ENCODE measurements around the gene DPH6.
"Not testable (repeated sequence)": the region's sequence is repeated elsewhere in the genome, so short reads cannot be mapped to it uniquely, and the experiment has no call there.

The DPH6 gene, protein sequence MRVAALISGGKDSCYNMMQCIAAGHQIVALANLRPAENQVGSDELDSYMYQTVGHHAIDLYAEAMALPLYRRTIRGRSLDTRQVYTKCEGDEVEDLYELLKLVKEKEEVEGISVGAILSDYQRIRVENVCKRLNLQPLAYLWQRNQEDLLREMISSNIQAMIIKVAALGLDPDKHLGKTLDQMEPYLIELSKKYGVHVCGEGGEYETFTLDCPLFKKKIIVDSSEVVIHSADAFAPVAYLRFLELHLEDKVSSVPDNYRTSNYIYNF

DNA sequence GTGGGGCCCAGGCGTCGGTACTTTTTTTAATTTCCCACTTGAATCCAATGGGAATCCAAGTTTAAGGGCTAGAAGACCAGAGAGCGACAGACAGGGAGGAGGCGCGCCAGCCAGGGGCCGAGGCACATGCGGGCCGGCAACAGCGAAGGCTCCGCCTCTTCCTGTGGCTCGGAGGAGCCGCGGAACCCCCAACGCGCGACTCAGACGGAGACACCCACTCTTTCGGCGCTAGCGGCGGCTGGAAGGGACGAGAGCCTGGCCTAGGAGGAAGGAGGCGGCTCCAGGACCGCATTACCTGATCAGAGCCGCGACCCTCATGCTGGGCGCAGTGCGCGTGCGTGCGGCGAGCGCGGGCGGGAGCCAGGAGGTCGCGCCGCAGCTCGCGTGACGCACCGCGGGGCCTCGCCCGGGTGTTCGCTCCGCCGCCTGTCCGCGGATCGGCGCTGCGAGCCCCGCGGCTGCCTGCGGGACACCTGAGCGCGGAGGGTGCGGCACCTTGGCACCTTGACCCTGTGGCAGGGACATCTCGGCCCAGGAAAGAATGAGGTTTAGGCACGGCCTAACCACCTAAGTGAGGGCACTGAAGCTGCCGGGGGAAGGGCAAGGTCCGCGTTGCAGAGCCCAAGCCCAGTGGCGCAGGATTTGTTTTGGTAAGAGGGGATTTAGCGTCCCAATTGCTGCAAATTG, at the start of gene DPH6:
DPH6 (minus strand) TSS at position 342 of the 687 bp plus-strand sequence; CDS start at position 318, 24 bp downstream.
- Histone ChIP-seq H3K9ac (ENCODE audit: low read depth in 1 of 2, low read length in 2 of 2) (peak within 1 kb of the TSS; percentile 56 to 91), H3K4me3 (ENCODE audit: low read depth in 1 of 2, low read length in 2 of 2) (peak within 1 kb of the TSS; percentile 86 to 95), H3K27me3 (ENCODE audit: control insufficient read depth in 1 of 2, insufficient read depth in 2 of 2, low read length in 2 of 2) (no peaks in the 10 kb centered on the region), H3K4me1 (ENCODE audit: control insufficient read depth in 1 of 2, insufficient read depth in 2 of 2, low read length in 2 of 2) (peaks cover 5 to 6% of the 10 kb centered on the region in 2 donors), H3K9me3 (ENCODE audit: control insufficient read depth in 1 of 2, low read length in 2 of 2) (no peaks in the 10 kb centered on the region), H3K27ac (ENCODE audit: low read depth, low read length) (peak within 1 kb of the TSS; percentile 99), H3K36me3 (ENCODE audit: control insufficient read depth in 1 of 2, insufficient read depth in 2 of 2, low read length in 2 of 2) (no peaks in the 10 kb centered on the region)

DNA sequence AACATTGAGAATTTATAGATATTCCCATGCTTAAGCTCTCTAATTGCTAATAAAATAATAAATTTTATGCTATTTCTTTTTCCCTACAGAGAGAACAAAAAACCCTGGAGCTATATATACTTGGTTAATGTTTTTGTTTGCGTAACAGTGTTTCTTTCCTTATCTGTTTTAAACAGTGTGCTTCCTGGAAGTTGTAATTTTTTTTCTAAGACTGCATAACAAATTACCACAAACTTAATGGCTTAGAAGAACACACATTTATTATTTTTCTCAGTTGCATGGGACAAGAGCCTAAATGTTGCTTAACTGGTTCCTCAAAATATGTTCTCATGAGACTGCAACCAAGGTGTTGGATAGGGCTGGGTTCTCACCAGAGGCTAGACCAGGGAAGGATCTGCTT, 49.7 kb upstream of the DPH6 start:
- no peaks in the 10 kb centered on the region for H3K36me3 ChIP-seq (ENCODE audit: control insufficient read depth in 1 of 2, insufficient read depth in 2 of 2, low read length in 2 of 2)
- no peaks in the 10 kb centered on the region for H3K27me3 ChIP-seq (ENCODE audit: control insufficient read depth in 1 of 2, insufficient read depth in 2 of 2, low read length in 2 of 2)
- no peaks in the 10 kb centered on the region for H3K9me3 ChIP-seq (ENCODE audit: control insufficient read depth in 1 of 2, low read length in 2 of 2)
- H3K4me1 ChIP-seq (ENCODE audit: control insufficient read depth in 1 of 2, insufficient read depth in 2 of 2, low read length in 2 of 2) = no peaks in the 10 kb centered on the region
- H3K4me3 ChIP-seq (ENCODE audit: low read depth in 1 of 2, low read length in 2 of 2) = no peak overlapping the region
- H3K27ac ChIP-seq (ENCODE audit: low read depth, low read length) = no peak overlapping the region
- no peak overlapping the region for H3K9ac ChIP-seq (ENCODE audit: low read depth in 1 of 2, low read length in 2 of 2)

DNA sequence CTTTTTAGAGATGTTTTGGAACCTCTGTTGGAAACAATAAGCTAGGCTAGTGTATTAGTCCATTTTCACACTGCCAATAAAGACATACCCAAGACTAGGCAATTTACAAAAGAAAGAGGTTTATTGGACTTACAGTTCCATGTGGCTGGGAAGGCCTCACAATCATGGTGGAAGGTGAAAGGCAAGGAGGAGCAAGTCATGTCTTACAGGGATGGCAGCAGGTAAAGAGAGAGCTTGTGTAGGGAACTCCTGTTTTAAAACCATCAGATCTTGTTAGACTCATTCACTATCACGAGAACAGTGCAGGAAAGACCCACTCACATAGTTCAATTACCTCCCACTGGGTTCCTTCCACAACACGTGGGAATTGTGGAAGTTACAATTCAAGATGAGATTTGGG, 46.0 kb upstream of the DPH6 start:
- not testable (repeated sequence) for H3K9ac ChIP-seq (ENCODE audit: low read depth in 1 of 2, low read length in 2 of 2); H3K9me3 ChIP-seq (ENCODE audit: control insufficient read depth in 1 of 2, low read length in 2 of 2); H3K36me3 ChIP-seq (ENCODE audit: control insufficient read depth in 1 of 2, insufficient read depth in 2 of 2, low read length in 2 of 2); H3K4me1 ChIP-seq (ENCODE audit: control insufficient read depth in 1 of 2, insufficient read depth in 2 of 2, low read length in 2 of 2); H3K27me3 ChIP-seq (ENCODE audit: control insufficient read depth in 1 of 2, insufficient read depth in 2 of 2, low read length in 2 of 2); H3K27ac ChIP-seq (ENCODE audit: low read depth, low read length); H3K4me3 ChIP-seq (ENCODE audit: low read depth in 1 of 2, low read length in 2 of 2)

DNA sequence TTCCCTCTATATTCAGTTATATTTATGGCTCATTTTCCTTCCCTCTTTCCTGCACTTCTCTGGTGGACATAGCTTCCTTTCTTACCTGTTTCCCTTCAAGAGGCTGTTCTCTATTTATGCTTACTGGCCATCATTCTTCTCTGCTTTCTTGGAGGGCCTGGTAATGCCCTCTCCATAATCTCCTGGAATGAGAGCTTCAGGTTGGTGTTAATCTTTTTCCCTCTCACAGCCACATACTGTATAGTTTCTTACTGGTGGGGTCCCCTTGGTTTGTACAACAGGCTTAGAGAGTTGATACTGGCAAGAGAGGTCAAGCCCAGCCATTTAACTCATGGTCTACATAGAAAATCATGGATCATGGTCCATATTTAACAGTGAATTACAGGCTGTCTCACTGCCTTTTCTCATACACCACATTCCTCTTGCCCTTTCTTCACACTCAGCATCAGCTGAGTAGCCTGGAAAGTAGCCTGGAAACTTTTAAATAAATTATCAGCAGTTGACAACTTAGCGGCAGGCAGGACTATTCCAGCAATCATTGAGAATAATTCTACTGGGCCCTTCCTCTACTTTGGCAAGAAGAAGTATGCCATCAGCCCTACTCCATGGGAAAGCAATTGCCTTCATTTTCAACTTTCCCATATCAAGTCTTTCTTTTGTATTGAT, 38.0 kb upstream of the DPH6 start:
- H3K4me3 ChIP-seq (ENCODE audit: low read depth in 1 of 2, low read length in 2 of 2) = no peak overlapping the region
- H3K27me3 ChIP-seq (ENCODE audit: control insufficient read depth in 1 of 2, insufficient read depth in 2 of 2, low read length in 2 of 2) = no peaks in the 10 kb centered on the region
- no peaks in the 10 kb centered on the region for H3K4me1 ChIP-seq (ENCODE audit: control insufficient read depth in 1 of 2, insufficient read depth in 2 of 2, low read length in 2 of 2)
- no peak overlapping the region for H3K9ac ChIP-seq (ENCODE audit: low read depth in 1 of 2, low read length in 2 of 2)
- no peak overlapping the region for H3K27ac ChIP-seq (ENCODE audit: low read depth, low read length)
- no peaks in the 10 kb centered on the region for H3K36me3 ChIP-seq (ENCODE audit: control insufficient read depth in 1 of 2, insufficient read depth in 2 of 2, low read length in 2 of 2)
- no peaks in the 10 kb centered on the region for H3K9me3 ChIP-seq (ENCODE audit: control insufficient read depth in 1 of 2, low read length in 2 of 2)

DNA sequence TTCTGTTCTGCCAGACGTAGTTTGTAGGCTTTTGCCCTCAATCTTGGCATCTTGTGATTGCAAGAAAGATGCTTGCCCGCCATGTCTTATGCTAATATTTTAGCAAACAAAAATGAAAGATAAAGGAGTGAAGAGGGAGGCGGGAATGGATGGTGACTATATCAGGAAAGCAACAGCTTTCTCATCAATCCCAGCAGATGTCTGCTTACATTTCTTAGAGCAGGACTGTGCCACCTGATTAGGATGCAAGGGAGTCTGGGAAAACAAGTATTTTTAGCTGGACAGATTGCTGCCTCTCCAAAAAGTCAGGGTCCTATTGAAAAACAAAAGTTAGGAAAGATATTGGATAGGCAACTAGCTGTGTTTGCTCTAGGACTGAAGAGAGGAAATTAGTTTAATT, 34.6 kb upstream of the DPH6 start:
- H3K9me3 ChIP-seq (ENCODE audit: control insufficient read depth in 1 of 2, low read length in 2 of 2) = no peaks in the 10 kb centered on the region
- no peaks in the 10 kb centered on the region for H3K4me1 ChIP-seq (ENCODE audit: control insufficient read depth in 1 of 2, insufficient read depth in 2 of 2, low read length in 2 of 2)
- H3K36me3 ChIP-seq (ENCODE audit: control insufficient read depth in 1 of 2, insufficient read depth in 2 of 2, low read length in 2 of 2) = no peaks in the 10 kb centered on the region
- no peaks in the 10 kb centered on the region for H3K27me3 ChIP-seq (ENCODE audit: control insufficient read depth in 1 of 2, insufficient read depth in 2 of 2, low read length in 2 of 2)
- no peak overlapping the region for H3K4me3 ChIP-seq (ENCODE audit: low read depth in 1 of 2, low read length in 2 of 2)
- H3K9ac ChIP-seq (ENCODE audit: low read depth in 1 of 2, low read length in 2 of 2) = no peak overlapping the region
- H3K27ac ChIP-seq (ENCODE audit: low read depth, low read length) = no peak overlapping the region

DNA sequence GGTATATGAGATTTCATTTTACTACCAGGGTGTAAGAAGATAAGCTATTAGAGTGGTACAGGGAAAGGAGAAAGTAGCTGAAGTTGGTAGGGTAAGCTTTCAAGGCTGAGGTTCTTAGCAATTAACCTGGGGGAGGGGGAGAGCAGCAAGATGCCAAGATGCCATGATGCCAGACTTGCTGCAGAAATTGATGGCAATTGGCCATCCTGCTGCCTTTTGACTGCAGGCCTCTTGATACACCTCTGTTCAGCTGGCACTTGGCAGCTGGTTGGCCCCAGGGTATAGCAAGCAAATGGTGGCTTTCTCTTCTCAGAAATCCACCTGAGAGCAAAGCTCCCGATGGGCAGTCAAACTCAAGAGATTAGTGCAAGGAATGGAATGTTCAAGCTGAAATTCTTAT, 21.4 kb upstream of the DPH6 start:
- Histone ChIP-seq H3K9me3 (ENCODE audit: control insufficient read depth in 1 of 2, low read length in 2 of 2) (no peaks in the 10 kb centered on the region), H3K4me3 (ENCODE audit: low read depth in 1 of 2, low read length in 2 of 2) (no peak overlapping the region), H3K36me3 (ENCODE audit: control insufficient read depth in 1 of 2, insufficient read depth in 2 of 2, low read length in 2 of 2) (no peaks in the 10 kb centered on the region), H3K9ac (ENCODE audit: low read depth in 1 of 2, low read length in 2 of 2) (no peak overlapping the region), H3K27ac (ENCODE audit: low read depth, low read length) (no peak overlapping the region), H3K4me1 (ENCODE audit: control insufficient read depth in 1 of 2, insufficient read depth in 2 of 2, low read length in 2 of 2) (no peaks in the 10 kb centered on the region), H3K27me3 (ENCODE audit: control insufficient read depth in 1 of 2, insufficient read depth in 2 of 2, low read length in 2 of 2) (no peaks in the 10 kb centered on the region)

DNA sequence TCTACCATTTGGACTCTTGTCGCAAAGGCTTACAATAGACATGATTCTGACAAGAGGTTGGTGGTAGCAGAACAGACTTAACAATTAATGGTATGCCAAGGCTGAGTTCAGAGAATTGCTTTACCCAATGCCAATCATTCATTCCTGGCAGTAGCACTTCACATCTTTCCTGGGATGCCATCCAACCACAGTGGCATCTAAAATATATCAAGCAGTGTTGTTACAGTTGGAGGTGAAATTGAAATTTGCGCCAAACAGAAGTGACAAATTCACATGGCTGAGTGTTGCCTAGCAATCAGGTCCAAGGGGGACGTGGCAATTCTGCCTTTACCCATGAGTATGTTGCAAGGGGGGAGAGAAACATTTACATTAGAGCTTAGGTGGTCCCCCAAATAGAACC, 21.0 kb upstream of the DPH6 start:
- no peak overlapping the region for H3K27ac ChIP-seq (ENCODE audit: low read depth, low read length)
- no peaks in the 10 kb centered on the region for H3K36me3 ChIP-seq (ENCODE audit: control insufficient read depth in 1 of 2, insufficient read depth in 2 of 2, low read length in 2 of 2)
- H3K27me3 ChIP-seq (ENCODE audit: control insufficient read depth in 1 of 2, insufficient read depth in 2 of 2, low read length in 2 of 2) = no peaks in the 10 kb centered on the region

DNA sequence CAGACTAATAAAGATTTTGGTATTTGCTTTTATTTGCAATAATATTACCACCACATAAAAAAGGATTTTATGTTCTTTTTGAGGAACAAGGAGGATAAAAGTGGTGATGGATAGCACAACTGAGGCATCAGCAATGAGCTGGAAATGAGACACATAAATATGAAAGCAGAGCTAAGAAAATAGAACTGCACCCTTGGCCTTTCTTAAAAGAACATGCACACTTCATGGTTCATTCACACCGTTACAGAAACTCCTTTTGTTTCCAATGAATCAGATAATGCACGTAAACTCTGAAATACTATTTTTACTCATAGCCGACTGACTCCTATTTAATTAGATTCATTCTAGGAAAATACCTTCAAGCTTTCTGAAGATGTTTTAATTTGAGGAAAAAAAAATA, 19.9 kb upstream of the DPH6 start:
- Histone ChIP-seq H3K4me1 (ENCODE audit: control insufficient read depth in 1 of 2, insufficient read depth in 2 of 2, low read length in 2 of 2) (no peaks in the 10 kb centered on the region), H3K27me3 (ENCODE audit: control insufficient read depth in 1 of 2, insufficient read depth in 2 of 2, low read length in 2 of 2) (no peaks in the 10 kb centered on the region), H3K9ac (ENCODE audit: low read depth in 1 of 2, low read length in 2 of 2) (no peak overlapping the region), H3K4me3 (ENCODE audit: low read depth in 1 of 2, low read length in 2 of 2) (no peak overlapping the region), H3K36me3 (ENCODE audit: control insufficient read depth in 1 of 2, insufficient read depth in 2 of 2, low read length in 2 of 2) (no peaks in the 10 kb centered on the region), H3K27ac (ENCODE audit: low read depth, low read length) (no peak overlapping the region), H3K9me3 (ENCODE audit: control insufficient read depth in 1 of 2, low read length in 2 of 2) (no peaks in the 10 kb centered on the region)

More for the DNA sequence above, 21.0 kb upstream of the DPH6 start:
- Histone ChIP-seq H3K4me1 (ENCODE audit: control insufficient read depth in 1 of 2, insufficient read depth in 2 of 2, low read length in 2 of 2) (no peaks in the 10 kb centered on the region), H3K4me3 (ENCODE audit: low read depth in 1 of 2, low read length in 2 of 2) (no peak overlapping the region), H3K9me3 (ENCODE audit: control insufficient read depth in 1 of 2, low read length in 2 of 2) (no peaks in the 10 kb centered on the region), H3K9ac (ENCODE audit: low read depth in 1 of 2, low read length in 2 of 2) (no peak overlapping the region)

DNA sequence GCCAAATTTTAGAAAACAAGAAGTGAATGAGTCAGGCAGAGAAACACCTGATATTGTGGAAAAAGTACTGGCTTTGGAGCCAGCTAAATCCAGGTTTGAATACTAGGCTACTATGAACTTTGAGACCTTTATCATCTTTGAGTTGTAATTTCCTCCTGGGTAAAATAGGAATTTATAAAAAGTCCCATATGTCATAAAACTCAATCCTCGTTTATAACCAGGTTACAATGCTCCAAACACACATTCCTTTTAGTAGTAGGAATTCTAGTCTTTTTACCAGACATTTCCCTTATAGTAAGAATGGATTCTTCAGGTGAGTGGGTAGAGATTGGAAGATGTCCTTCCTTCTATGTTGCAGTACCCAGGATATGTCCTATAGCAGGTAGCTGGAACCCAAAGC, 16.7 kb upstream of the DPH6 start:
- Histone ChIP-seq H3K27ac (ENCODE audit: low read depth, low read length) (no peak overlapping the region), H3K36me3 (ENCODE audit: control insufficient read depth in 1 of 2, insufficient read depth in 2 of 2, low read length in 2 of 2) (no peaks in the 10 kb centered on the region), H3K27me3 (ENCODE audit: control insufficient read depth in 1 of 2, insufficient read depth in 2 of 2, low read length in 2 of 2) (no peaks in the 10 kb centered on the region), H3K9me3 (ENCODE audit: control insufficient read depth in 1 of 2, low read length in 2 of 2) (no peaks in the 10 kb centered on the region), H3K9ac (ENCODE audit: low read depth in 1 of 2, low read length in 2 of 2) (no peak overlapping the region), H3K4me3 (ENCODE audit: low read depth in 1 of 2, low read length in 2 of 2) (no peak overlapping the region), H3K4me1 (ENCODE audit: control insufficient read depth in 1 of 2, insufficient read depth in 2 of 2, low read length in 2 of 2) (no peaks in the 10 kb centered on the region)

DNA sequence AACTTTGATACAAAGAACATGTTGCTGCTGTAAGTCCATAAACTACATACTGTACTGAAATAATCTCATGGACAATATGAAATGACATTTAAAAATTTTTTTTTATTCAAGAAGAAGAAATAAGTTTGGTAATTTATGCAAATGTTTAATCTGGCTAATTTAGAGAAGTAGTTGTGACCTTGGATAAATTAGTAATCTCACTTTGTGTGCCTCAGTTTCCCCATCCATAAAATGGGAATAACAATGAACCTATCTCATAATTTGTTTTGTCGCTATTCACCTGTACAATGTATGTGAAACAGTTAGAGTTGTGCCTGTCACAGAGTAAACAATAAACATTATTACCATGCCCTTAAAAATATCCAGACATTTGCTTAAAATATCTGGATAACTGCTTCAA, 15.3 kb upstream of the DPH6 start:
- Histone ChIP-seq H3K9me3 (ENCODE audit: control insufficient read depth in 1 of 2, low read length in 2 of 2) (no peaks in the 10 kb centered on the region), H3K36me3 (ENCODE audit: control insufficient read depth in 1 of 2, insufficient read depth in 2 of 2, low read length in 2 of 2) (no peaks in the 10 kb centered on the region), H3K9ac (ENCODE audit: low read depth in 1 of 2, low read length in 2 of 2) (no peak overlapping the region), H3K4me1 (ENCODE audit: control insufficient read depth in 1 of 2, insufficient read depth in 2 of 2, low read length in 2 of 2) (no peaks in the 10 kb centered on the region), H3K27ac (ENCODE audit: low read depth, low read length) (no peak overlapping the region), H3K27me3 (ENCODE audit: control insufficient read depth in 1 of 2, insufficient read depth in 2 of 2, low read length in 2 of 2) (no peaks in the 10 kb centered on the region), H3K4me3 (ENCODE audit: low read depth in 1 of 2, low read length in 2 of 2) (no peak overlapping the region)
